NCI-H460 (cell line): ENCODE measurements around the gene AGPAT3. TPM values are rescaled to one million over a fixed set of nuclear protein-coding genes. Genes with fewer than 3 reads are reported as not detected.
"Not testable (repeated sequence)": the region's sequence is repeated elsewhere in the genome, so short reads cannot be mapped to it uniquely, and the experiment has no call there.

Experiments used
- DNase-seq: peaks from one replicate; pipeline ENCODE4 v3.0.0-alpha.2; 2016; ENCODE audit warnings: low read depth; ENCODE audit errors: extremely low read depth
- total RNA-seq: library from RNA; depleted of rRNA; stranded (reverse); fragments of >200 nt; shearing (Covaris generic); gene quantifications from 2 replicates; pipeline ENCODE4 v1.2.3, GENCODE V29; 2014

AGPAT3 gene
- total RNA-seq, 1 experiment from 2014 or later, result 27.5 TPM

GRCh38 chr21:43834146-43834905 lies 30.7 kb upstream of the AGPAT3 start:
- no peak for DNase-seq

GRCh38 chr21:43835050-43835449 lies 30.0 kb upstream of the AGPAT3 start:
- DNase-seq, result no peak

- no peak for DNase-seq
These were observed 29.2 kb upstream of the AGPAT3 start for GRCh38 chr21:43835861-43836260.

GRCh38 chr21:43836616-43837015 lies 28.4 kb upstream of the AGPAT3 start:
- no peak for DNase-seq

GRCh38 chr21:43840259-43840658 lies 24.8 kb upstream of the AGPAT3 start:
- no peak for DNase-seq

- DNase-seq, result no peak
These were observed 22.3 kb upstream of the AGPAT3 start for GRCh38 chr21:43842742-43843141.

GRCh38 chr21:43844906-43845305 lies 20.1 kb upstream of the AGPAT3 start:
- not testable (repeated sequence) for DNase-seq

GRCh38 chr21:43845386-43845785 lies 19.6 kb upstream of the AGPAT3 start:
- DNase-seq, result no peak

- DNase-seq, result no peak
These were observed 18.6 kb upstream of the AGPAT3 start for GRCh38 chr21:43846430-43846829.

- no peak for DNase-seq
These were observed 17.7 kb upstream of the AGPAT3 start for GRCh38 chr21:43847301-43847700.

- no peak for DNase-seq
These were observed 16.3 kb upstream of the AGPAT3 start for GRCh38 chr21:43848771-43849170.

GRCh38 chr21:43849532-43850299 lies 15.3 kb upstream of the AGPAT3 start:
- DNase-seq, result no peak

GRCh38 chr21:43850728-43851295 lies 14.2 kb upstream of the AGPAT3 start:
- DNase-seq, result no peak

- DNase-seq, result no peak
These were observed 13.4 kb upstream of the AGPAT3 start for GRCh38 chr21:43851593-43851992.

- DNase-seq, result no peak
These were observed 10.9 kb upstream of the AGPAT3 start for GRCh38 chr21:43853851-43854772.

GRCh38 chr21:43854773-43855633 lies 10.0 kb upstream of the AGPAT3 start:
- DNase-seq, result no peak

- no peak for DNase-seq
These were observed 9.1 kb upstream of the AGPAT3 start for GRCh38 chr21:43855955-43856354.

GRCh38 chr21:43858806-43859648 lies 6.0 kb upstream of the AGPAT3 start:
- DNase-seq, result no peak

- no peak for DNase-seq
These were observed 5.2 kb upstream of the AGPAT3 start for GRCh38 chr21:43859747-43860214.
